ENCODE measurements around the gene ARHGEF4. TPM values are rescaled to one million over a fixed set of nuclear protein-coding genes. Genes with fewer than 3 reads are reported as not detected.

Gene ARHGEF4
- total and polyA plus RNA-seq, 2 donors (not counting 3 experiments of a cell fraction or from before 2014, with no cell fraction given), result not detected

- no peak overlapping the region for H3K27ac ChIP-seq (ENCODE audit: insufficient read depth, low read depth, low read length)
- BruUV-seq (replicated peaks), result no TSS peak
- DNase-seq (ENCODE audit: low read depth, low spot score), result no peak
- no peaks in the 10 kb centered on the region for H3K9me3 ChIP-seq (replicated peaks; ENCODE audit: control insufficient read depth, insufficient read depth, low read length)
- no peaks in the 10 kb centered on the region for H3K36me3 ChIP-seq (ENCODE audit: control insufficient read depth in 2 of 2, extremely low read depth in 1 of 2, insufficient read depth in 2 of 2, low read length in 2 of 2)
- H3K79me2 ChIP-seq (ENCODE audit: control insufficient read depth, insufficient read depth, low read length), result no peaks in the 10 kb centered on the region
- H3K4me1 ChIP-seq (ENCODE audit: control insufficient read depth, extremely low read depth, insufficient read depth, low read length), result no peaks in the 10 kb centered on the region
- dilution Hi-C loops (cut with MboI; ENCODE audit: extremely low pct_ligation_motif_present, low sequenced_read_pairs) (no loop called here), intact Hi-C loops (cut with micrococcal nuclease) (no loop called here)
- H3K4me3 ChIP-seq (replicated peaks in 1 of 3; ENCODE audit: insufficient read depth in 1 of 3, low read depth in 1 of 3, low read length in 3 of 3), result no peak overlapping the region
- ChIA-PET CTCF (no interaction called here), POLR2A (no interaction called here)
- H4K20me1 ChIP-seq (replicated peaks; ENCODE audit: control insufficient read depth, extremely low read depth, insufficient read depth, low read length), result no peaks in the 10 kb centered on the region
- peaks cover 0 to 3% of the 10 kb centered on the region in 2 experiments for H3K27me3 ChIP-seq (ENCODE audit: control insufficient read depth in 2 of 2, insufficient read depth in 2 of 2, low read length in 2 of 2)
- no peak overlapping the region for H3K9ac ChIP-seq (replicated peaks; ENCODE audit: extremely low read depth, insufficient read depth, low read length)
- no peak overlapping the region for H3K4me2 ChIP-seq (ENCODE audit: insufficient read depth, low read length)
- H2AFZ ChIP-seq (ENCODE audit: low read depth, low read length), result no peak overlapping the region
- TF ChIP-seq MAX (IDR thresholded peaks at IDR 0.05; ENCODE audit: insufficient read depth, insufficient read length) (no peak), GATA2 (IDR thresholded peaks at IDR 0.05; ENCODE audit: insufficient read depth, insufficient read length, low read depth, low read length) (no peak), EZH2 (IDR thresholded peaks at IDR 0.05; ENCODE audit: borderline replicate concordance, low read depth, low read length, severe bottlenecking) (no peak), JUN (IDR thresholded peaks at IDR 0.05; ENCODE audit: borderline replicate concordance, insufficient read depth, insufficient read length, low read depth) (no peak)
- H3K9me1 ChIP-seq (replicated peaks; ENCODE audit: control insufficient read depth, extremely low read depth, insufficient read depth, low read length), result no peaks in the 10 kb centered on the region
- no peak for FAIRE-seq
These were observed 74.8 kb downstream of the ARHGEF4 start for GRCh38 chr2:130911482-130911881.

GRCh38 chr2:130911996-130912395 lies 75.3 kb downstream of the ARHGEF4 start:
- DNase-seq (ENCODE audit: low read depth, low spot score), result no peak
- Histone ChIP-seq H4K20me1 (replicated peaks; ENCODE audit: control insufficient read depth, extremely low read depth, insufficient read depth, low read length) (no peaks in the 10 kb centered on the region), H3K36me3 (ENCODE audit: control insufficient read depth in 2 of 2, extremely low read depth in 1 of 2, insufficient read depth in 2 of 2, low read length in 2 of 2) (no peaks in the 10 kb centered on the region), H3K27me3 (ENCODE audit: control insufficient read depth in 2 of 2, insufficient read depth in 2 of 2, low read length in 2 of 2) (peaks cover 0 to 3% of the 10 kb centered on the region in 2 experiments), H3K79me2 (ENCODE audit: control insufficient read depth, insufficient read depth, low read length) (no peaks in the 10 kb centered on the region), H3K9me1 (replicated peaks; ENCODE audit: control insufficient read depth, extremely low read depth, insufficient read depth, low read length) (no peaks in the 10 kb centered on the region), H3K9ac (replicated peaks; ENCODE audit: extremely low read depth, insufficient read depth, low read length) (no peak overlapping the region), H2AFZ (ENCODE audit: low read depth, low read length) (no peak overlapping the region), H3K27ac (ENCODE audit: insufficient read depth, low read depth, low read length) (no peak overlapping the region), H3K9me3 (replicated peaks; ENCODE audit: control insufficient read depth, insufficient read depth, low read length) (no peaks in the 10 kb centered on the region), H3K4me3 (replicated peaks in 1 of 3; ENCODE audit: insufficient read depth in 1 of 3, low read depth in 1 of 3, low read length in 3 of 3) (no peak overlapping the region), H3K4me2 (ENCODE audit: insufficient read depth, low read length) (no peak overlapping the region), H3K4me1 (ENCODE audit: control insufficient read depth, extremely low read depth, insufficient read depth, low read length) (no peaks in the 10 kb centered on the region)
- no peak for FAIRE-seq
- ChIA-PET CTCF (no interaction called here), POLR2A (no interaction called here)
- dilution Hi-C loops (cut with MboI; ENCODE audit: extremely low pct_ligation_motif_present, low sequenced_read_pairs) (no loop called here), intact Hi-C loops (cut with micrococcal nuclease) (no loop called here)
- no peak for TF ChIP-seq JUN (IDR thresholded peaks at IDR 0.05; ENCODE audit: borderline replicate concordance, insufficient read depth, insufficient read length, low read depth)
- TF ChIP-seq EZH2 (IDR thresholded peaks at IDR 0.05; ENCODE audit: borderline replicate concordance, low read depth, low read length, severe bottlenecking), result no peak
- TF ChIP-seq MYC (IDR thresholded peaks at IDR 0.05; ENCODE audit: low read depth, low read length), result no peak
- TF ChIP-seq POLR2A (IDR thresholded peaks at IDR 0.05; ENCODE audit: low read depth, low read length), result no peak
- no peak for TF ChIP-seq GATA2 (IDR thresholded peaks at IDR 0.05; ENCODE audit: insufficient read depth, insufficient read length, low read depth, low read length)
- BruUV-seq (replicated peaks), result no TSS peak

Data from endothelial cell of umbilical vein (primary cell).